Measurements from ENCODE around the gene USP48. TPM values are rescaled to one million over a fixed set of nuclear protein-coding genes. Genes with fewer than 3 reads are reported as not detected.
A peak's percentile ranks its signal among the peaks of the same experiment; 100 is the strongest.

Gene USP48
- total RNA-seq, 1 experiment from 2014 or later = 84.8 TPM

GRCh38 chr1:21818656-21819055 is 35.7 kb upstream of the USP48 start:
- Histone ChIP-seq H3K9ac (ENCODE audit: extremely low read depth, insufficient read length, low read length) (no peak overlapping the region), H2BK120ac (ENCODE audit: low read depth, low read length, poor library complexity, severe bottlenecking) (no peak overlapping the region), H4K5ac (ENCODE audit: insufficient read length, low read depth, low read length) (no peak overlapping the region), H3K27me3 (ENCODE audit: insufficient read depth, low read length) (no peaks in the 10 kb centered on the region), H4K8ac (replicated peaks; ENCODE audit: insufficient read length, low read depth, low read length) (no peak overlapping the region), H3K23ac (ENCODE audit: insufficient read length, low read depth, low read length) (no peak overlapping the region), H3K23me2 (ENCODE audit: insufficient read length, low read depth, low read length, poor library complexity, severe bottlenecking) (no peaks in the 10 kb centered on the region), H3K79me2 (ENCODE audit: insufficient read depth, low read length) (no peaks in the 10 kb centered on the region), H3K9me3 (ENCODE audit: control insufficient read depth, low read depth, low read length) (no peaks in the 10 kb centered on the region), H3K18ac (ENCODE audit: insufficient read length, low read depth, low read length) (no peak overlapping the region), H4K91ac (ENCODE audit: insufficient read length, low read depth, low read length) (no peak overlapping the region), H2BK5ac (ENCODE audit: insufficient read length, low read length) (no peak overlapping the region), H3K79me1 (ENCODE audit: insufficient read depth, low read depth, low read length, poor library complexity, severe bottlenecking) (no peaks in the 10 kb centered on the region), H2AFZ (ENCODE audit: low read length) (no peak overlapping the region), H3K14ac (ENCODE audit: insufficient read depth, low read length) (no peak overlapping the region), H2AK5ac (ENCODE audit: insufficient read length, low read length) (no peak overlapping the region), H3K4ac (ENCODE audit: low read depth, low read length) (no peak overlapping the region), H2BK20ac (ENCODE audit: low read depth, low read length, poor library complexity, severe bottlenecking) (no peak overlapping the region), H3K56ac (ENCODE audit: insufficient read length, low read depth, low read length) (no peak overlapping the region), H3T11ph (ENCODE audit: low read length) (no peak overlapping the region), H4K20me1 (ENCODE audit: control insufficient read depth, insufficient read depth, insufficient read length) (no peaks in the 10 kb centered on the region), H2BK15ac (ENCODE audit: low read depth, low read length) (no peak overlapping the region), H3K27ac (ENCODE audit: insufficient read length, low read depth, low read length) (no peak overlapping the region), H3K4me1 (ENCODE audit: insufficient read depth, low read length) (no peaks in the 10 kb centered on the region), H2BK12ac (ENCODE audit: insufficient read length, low read depth, low read length) (no peak overlapping the region), H3K4me2 (ENCODE audit: insufficient read depth, insufficient read length, low read length) (no peak overlapping the region)
- H3K27me3 Mint-ChIP-seq (ENCODE audit: low read depth) = peaks cover 8% of the 10 kb centered on the region
- peak; percentile 84 for DNase-seq
- H3K9me3 Mint-ChIP-seq = no peaks in the 10 kb centered on the region; a peak in 1 of 5 replicates
- H3K27ac Mint-ChIP-seq = no peak overlapping the region; a peak in 2 of 7 replicates
- WGBS (ENCODE audit: extremely low coverage, insufficient read length, low lambda C conversion rate) = no CpG with 5 or more reads among the region's 10 CpGs
- H3K36me3 Mint-ChIP-seq (ENCODE audit: insufficient read depth in 1 of 3, low read depth in 3 of 3) = peaks cover 0 to 7% (median under 1%) of the 10 kb centered on the region in 3 experiments; a peak in 4 of 7 replicates
- H3K4me3 Mint-ChIP-seq = peak overlapping the region in 1 of 2 experiments; percentile 31; a peak in 1 of 5 replicates
- peaks cover 12 to 17% of the 10 kb centered on the region in 2 experiments for H3K4me1 Mint-ChIP-seq
- TF ChIP-seq CTCF (conservative IDR thresholded peaks at IDR 0.05) = no peak
